Fibroblast of skin of right biceps (primary cell): Measurements from ENCODE around the gene PLEKHA1.

Experiments
- DNase-seq: peaks from one replicate; pipeline ENCODE4 v3.0.0-alpha.2; 2013

The PLEKHA1 gene

GRCh38 chr10:122374237-122374858 is at the start of gene PLEKHA1:
Gene PLEKHA1 (plus strand): TSS chr10:122374708. CDS start chr10:122393201, 18,493 bp downstream.
- DNase-seq = peak; percentile 96

GRCh38 chr10:122325235-122325634 is 49.3 kb upstream of the PLEKHA1 start:
- no peak for DNase-seq

DNA sequence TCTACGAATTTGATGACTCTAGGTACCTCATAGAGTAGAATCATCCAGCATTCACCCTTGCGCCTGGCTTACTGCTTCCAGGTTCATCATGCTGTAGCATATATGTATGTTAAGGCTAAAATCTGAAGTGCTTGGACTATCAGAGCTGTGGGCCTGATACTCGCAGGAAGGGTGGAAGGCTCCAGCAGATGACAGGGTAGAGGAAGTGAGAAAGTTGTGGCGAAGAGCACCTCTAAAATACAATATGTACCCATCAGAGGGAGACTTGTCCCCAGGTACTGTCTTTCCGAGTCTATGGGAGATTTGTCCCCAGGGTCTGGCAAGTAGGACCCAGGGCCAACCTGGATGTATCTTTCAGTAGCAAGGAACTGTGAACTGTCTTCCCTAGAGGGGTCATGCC is 48.1 kb upstream of the PLEKHA1 start:
- DNase-seq = no peak

GRCh38 chr10:122326806-122327205 is 47.7 kb upstream of the PLEKHA1 start:
- DNase-seq = no peak

- DNase-seq = no peak
These were observed 47.0 kb upstream of the PLEKHA1 start for GRCh38 chr10:122327237-122328206.

- DNase-seq = no peak
These were observed 45.8 kb upstream of the PLEKHA1 start for GRCh38 chr10:122328676-122329075.

DNA sequence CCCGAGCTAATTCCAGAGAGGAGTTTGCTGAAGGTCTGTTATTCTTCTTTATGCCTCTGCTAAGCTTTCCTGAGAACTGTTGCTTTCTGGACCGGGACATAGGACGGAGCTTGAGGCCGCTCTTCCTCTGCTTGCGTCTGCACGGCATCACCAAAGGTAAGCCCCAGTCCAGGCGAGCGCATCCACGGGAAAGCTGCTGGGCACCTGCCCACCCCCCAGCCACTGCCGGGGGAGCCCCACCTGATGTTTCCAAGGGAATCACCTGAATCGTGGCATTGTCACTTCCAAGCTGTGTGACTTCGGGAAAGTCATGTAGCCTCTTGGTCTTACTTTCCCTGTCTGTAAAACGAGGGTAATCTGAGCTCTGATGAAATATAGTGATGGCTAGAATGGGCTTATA is 45.1 kb upstream of the PLEKHA1 start:
- no peak for DNase-seq

GRCh38 chr10:122331100-122331499 is 43.4 kb upstream of the PLEKHA1 start:
- no peak for DNase-seq

- no peak for DNase-seq
These were observed 42.7 kb upstream of the PLEKHA1 start for GRCh38 chr10:122331615-122332446.

DNA sequence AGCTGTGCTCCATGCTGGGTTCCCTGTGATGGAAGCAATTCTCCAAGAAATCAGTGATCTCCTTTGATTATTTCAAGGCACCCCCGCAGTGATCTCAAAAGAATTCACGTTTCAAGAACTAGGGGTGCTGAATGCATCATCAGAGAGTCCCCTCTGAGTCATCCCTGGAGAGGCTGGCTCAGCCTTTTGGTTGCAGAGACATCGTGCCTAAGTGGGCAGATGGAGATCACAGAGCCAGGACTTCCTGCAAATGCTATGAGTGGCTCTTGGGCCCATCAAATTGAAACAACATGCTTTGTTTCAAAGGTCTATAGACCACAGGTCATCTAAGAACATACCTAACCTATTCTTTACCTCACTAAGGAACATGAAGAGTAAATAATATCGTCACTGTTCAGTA is 41.5 kb upstream of the PLEKHA1 start:
- no peak for DNase-seq

- DNase-seq = no peak
These were observed 38.2 kb upstream of the PLEKHA1 start for GRCh38 chr10:122336332-122336731.

DNA sequence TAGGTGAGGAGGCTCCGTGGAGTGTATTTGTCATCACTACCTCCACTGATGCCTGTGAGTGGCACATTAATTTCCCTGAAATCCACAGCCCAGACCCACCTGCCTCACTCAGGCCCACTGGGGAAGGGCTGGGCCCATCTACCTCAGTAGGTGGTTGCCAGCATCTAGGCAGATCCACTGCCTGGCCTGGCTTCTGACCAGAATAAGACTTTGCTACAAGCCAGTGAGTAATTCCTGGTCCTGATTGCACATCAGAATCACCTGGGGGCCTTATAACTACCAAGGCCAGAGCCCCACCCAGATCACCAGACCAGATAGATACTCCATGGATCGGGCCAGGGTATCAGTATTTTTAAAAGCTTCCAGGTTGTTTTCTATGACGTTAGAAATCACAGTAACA is 37.5 kb upstream of the PLEKHA1 start:
- no peak for DNase-seq

GRCh38 chr10:122338609-122339441 is 35.7 kb upstream of the PLEKHA1 start:
- DNase-seq = no peak

DNA sequence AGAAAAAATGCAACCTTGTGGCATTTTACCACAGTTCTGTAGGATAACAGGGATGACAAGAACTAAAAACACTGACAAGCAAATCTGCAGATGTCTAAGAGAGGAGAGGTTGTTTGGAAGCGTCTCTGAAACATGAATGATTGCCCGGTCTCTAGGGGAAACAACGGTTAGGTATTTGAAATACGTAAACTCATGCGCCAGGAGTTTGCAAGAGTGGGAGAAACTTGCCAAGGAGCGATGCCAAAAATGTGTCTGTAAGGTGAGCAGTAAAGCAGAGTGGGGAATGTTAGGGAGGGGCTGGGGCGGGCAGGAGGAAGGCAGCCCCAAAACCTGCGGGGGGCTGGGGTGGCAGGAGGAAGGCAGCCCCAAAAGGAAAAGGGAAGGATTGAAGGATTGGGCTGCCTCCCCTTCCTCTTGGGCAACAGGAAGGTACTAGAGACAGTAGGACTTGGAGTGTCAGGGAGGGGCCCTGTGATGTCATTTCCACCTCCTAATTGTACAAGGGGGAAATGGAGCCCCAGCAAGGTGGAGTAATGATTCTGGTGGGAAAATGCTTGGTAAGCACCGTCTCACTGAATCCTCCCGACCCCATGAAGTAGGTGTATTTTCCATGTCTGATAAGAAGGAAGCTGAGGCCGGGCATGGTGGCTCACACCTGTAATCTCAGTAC is 33.2 kb upstream of the PLEKHA1 start:
- DNase-seq = peak; percentile 47

DNA sequence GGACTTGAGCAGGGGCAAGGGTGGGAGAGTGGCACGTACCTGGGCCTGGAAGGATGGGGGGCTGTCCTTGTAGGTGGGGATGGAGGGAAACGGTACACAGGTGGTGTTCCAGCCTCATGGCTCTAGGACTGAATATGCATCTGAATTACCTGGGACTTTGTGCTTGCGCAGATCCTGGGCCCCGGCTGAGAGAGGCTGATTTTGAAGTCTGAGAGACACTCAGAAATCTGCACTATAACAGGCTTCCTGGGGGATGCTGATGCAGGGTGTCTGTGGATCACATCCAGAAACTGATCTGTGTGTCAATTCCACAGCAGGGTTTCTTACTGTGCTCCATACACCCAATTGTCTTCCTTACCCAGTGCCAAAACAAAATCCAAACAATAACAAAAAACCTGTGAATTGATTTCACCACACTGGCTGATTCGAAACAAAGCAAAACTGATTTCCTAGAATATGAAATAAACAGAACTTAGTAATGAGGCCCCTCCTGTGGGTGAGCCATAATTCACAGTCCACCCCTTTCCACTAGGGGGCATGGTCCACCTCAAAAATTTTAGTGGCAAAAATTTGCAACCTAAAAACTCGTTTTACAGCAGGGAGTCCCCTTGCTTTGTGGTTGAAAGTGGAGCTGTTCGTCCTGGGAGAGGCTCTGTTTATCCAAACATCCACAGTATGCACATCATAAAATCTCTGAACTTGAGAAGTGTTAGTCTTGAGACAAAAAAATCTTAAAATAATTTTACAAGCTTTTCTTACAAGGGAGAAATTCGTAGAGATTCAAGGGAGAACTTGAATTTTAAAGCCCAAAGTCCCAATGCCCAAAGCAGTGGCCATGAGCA is 32.0 kb upstream of the PLEKHA1 start:
- peak; percentile 48 for DNase-seq

- DNase-seq = no peak
These were observed 31.2 kb upstream of the PLEKHA1 start for GRCh38 chr10:122343135-122343800.

DNA sequence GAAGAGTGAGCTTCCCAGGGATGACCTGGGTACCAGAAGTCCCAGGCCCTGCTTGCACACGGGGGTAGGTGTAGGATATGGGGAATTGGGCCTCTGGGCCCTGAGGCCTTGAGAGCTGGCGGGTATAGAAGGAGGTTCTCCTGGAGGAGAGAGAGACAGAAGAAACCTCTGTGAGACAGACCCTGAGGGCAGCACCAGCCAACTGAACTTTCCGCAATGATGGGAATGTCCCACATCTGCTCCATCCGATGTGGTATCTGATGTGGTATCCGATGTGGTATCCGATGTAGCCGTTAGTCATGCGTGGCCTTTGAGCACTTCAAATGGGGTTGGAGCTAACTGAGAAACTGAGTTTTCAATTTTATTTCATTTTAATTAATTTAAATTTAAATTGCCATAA is 30.6 kb upstream of the PLEKHA1 start:
- DNase-seq = no peak

GRCh38 chr10:122344741-122345258 is 29.7 kb upstream of the PLEKHA1 start:
- no peak for DNase-seq

DNA sequence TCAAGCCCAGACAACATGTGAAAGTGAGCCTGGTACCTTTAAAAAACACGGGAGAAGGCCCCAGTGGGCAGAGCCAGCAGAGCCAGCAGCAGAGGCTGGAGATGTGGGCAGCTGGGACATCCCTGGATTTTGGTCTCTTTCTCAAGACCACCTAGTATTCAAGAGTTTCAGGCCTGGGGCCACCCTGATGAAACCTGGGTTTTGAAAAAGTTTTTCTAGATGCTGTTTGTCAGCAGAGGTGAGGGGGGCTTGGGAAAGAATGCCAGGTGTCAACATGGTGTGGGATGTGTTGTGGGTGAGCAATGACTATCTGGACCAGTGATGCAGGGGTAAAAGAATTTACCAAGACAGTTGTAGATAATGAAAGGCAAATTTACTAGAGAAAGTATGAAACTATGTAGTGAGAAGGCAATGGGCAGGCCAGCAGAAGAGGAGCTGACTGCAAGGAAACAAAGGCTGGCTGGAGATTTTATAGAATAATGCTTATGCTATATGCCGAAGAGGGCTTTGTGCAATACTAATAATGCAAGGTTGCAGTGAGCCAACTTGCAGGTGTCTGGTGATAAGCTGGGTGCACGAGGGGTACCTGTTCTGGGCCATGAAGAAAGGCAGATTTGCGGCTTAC is 28.1 kb upstream of the PLEKHA1 start:
- DNase-seq = no peak
